Measurements from ENCODE around the gene WNT5A.

Gene WNT5A

DNA sequence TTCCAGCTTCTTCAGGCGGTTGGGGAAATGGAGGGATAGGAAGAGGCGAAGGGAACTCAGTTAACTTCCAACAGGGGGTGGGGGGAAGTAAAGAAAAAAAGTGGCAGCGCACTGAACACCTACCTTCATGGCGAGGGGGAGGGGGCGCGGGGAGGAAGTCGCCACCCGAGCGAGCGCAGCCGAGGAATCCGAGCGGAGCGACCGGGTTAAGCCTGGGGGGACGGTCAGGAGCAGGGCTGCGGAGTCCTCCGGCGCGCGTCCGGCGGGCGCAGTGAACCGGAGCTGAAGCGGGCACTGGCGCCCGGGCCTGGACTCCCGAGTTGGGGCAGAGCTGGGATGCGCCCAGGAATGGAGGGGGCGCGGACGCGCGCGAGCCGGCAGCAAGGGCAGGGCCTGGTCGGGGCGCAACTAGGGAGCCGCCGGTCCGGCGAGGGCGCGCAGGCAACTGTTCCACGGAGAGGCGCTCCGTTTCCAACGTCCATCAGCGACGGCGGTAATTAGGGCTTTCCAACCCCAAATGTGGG lies at the start of gene WNT5A:
Gene WNT5A, minus strand, starts transcription at position 450 of the 524 bp plus-strand sequence. Its CDS starts 321 bp downstream, at position 129.
- no peak for DNase-seq

DNA sequence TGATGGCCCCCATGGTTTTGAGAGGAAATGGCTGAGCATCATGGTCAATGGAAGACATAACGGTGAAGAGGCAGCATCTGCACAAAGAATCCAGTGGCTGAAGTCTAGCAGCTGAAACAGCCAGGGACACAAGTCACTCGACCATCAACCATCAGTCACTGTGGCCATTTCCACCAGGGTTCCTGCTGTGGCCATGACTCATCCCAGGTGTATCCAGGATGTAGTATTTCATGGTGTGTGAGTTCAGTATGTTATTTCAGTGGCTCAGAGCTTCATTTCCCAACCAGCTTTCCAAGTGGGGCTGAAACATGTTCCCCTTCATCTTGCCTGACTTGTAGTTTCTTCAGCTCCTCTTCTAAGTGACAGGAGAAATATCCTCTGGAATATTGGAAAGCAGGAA lies 47.8 kb upstream of the WNT5A start:
- no peak for DNase-seq

DNA sequence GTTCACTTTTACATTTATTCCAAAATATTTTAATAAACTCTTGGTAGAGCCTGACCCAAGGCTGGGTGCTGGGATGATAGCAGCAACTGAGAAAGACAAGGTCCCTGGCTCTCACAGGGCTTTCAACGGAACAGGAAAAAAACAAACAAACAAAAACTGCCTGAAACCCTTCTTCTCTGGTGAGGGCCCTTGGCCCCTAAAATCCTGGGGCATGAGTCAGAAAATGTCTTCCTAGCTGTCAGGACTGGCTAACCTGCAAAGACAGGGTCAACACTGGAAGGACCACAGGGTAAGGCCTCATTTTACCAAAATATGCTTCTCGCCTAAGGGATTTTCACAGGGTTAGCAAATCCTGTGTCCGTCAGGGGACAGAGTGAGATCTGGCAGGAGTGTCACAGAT lies 45.7 kb upstream of the WNT5A start:
- no peak for DNase-seq

DNA sequence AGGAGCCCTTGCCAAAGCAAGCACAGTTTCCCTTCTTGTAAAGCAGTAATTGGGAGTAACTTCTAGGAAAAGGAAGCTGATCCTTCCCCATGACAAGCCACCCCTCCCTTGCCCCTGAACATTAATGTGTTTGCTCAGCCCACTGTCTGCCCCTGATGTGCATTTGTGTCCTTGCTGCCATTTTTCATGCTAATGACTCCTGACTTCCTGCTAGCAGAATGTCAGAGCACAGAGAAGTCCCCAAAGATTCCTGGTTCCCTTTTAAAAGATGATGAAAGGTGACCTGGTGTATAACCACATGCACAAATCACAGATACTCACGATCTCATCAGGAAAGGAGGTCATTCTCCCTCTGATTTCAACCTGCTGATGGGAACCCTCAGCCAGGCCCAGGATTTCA lies 44.2 kb upstream of the WNT5A start:
- DNase-seq = no peak

DNA sequence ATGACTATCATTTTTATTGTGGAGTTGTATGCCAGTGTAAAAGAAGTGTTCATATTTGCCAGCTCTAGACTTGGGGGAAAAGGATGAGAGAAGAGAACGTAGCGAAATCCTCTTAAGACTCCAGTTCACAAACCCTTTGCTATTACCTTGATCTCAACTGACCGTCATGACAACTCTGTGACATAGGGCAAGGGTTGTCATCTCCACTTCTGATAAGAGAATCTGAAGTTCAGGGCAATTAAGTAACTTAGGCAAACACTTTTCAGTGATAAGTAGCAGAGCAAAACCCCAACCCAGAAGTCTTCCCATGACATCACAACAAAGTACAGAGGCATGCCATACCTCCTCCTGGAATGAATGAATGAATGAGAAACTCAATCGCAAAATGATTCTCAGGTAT lies 40.3 kb upstream of the WNT5A start:
- DNase-seq = no peak

DNA sequence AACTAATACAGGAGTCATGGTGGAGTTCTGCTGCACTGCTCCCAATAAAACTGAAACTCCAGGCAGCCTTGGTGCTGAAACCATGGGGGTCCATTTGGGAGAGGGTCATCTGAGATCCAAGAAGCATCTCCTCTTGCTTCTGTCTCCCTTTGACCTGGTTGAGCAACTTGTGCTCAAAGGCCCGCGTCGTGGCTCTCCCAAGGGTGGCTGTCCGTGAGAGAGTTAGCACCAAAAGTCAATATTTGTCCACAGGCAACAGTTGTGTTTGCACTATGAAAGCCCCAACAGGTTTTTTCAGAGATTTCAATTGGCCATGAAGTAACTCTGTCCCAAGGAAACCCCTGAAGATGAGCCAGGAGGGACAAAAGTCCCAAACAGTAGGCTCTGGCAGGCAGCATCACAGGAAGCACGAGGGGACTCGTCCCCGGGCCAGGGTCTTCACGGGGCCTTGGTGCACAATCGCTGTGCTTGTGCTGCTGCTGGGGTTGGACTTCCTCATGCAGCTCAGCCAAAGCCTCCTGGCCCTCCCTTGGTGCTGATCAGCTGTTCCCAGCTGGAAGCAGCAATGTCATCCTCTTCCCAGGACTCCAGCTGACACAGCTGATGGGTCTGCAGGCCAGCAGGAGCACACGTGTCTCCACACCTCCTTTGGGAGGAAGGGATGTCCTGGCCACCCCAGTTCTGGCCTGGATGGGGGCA lies 39.4 kb upstream of the WNT5A start:
- no peak for DNase-seq

DNA sequence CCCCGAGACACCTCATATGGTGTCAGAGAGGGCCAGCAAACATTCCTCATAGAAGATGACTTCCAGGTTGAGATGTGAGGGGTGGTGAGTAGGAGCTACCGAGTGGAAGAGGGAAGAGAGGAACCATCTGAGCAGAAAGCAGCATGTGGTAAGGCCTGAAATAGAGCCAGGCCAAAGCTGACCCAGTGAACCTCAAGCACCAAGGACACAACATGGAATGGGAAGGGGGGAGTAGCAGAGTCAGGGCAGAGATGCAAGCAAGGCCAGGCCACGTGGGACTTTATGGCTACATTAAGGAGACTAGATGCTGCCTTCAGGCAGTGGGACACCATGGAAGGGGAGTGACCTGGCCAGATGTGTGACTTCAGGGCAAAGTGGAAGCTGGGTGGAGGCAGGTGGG lies 38.3 kb upstream of the WNT5A start:
- DNase-seq = no peak

DNA sequence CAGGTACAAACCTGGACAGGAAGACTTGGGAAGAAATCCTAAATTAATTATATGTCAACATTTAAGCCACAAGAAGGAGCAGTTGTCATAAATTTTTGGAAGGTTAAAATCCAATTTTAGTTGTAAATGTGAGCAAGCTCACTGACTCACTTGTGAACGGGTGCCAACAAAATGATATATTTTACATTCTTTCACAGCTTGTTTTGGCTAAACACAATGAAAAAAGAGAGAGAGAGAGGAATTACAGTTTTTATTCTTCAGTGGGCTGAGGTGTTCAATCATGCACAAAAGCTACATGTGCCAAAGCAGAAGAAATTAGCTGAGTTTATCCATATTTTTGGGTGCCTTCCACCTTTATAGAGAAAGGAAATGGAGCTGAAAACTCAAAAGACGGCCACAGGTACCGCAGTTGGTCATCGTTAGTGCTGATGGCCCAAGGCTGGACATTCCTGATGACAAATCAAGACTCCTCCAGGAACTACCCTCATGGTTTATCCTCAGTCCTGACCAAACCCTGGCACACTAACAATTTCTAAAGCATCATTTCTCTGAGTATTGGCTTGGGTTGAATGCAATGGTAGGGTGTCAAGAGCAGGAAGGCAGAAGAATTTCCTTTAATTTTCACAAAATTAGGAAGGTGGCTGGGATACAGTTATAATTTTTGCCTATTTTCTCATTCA lies 37.6 kb upstream of the WNT5A start:
- DNase-seq = no peak

DNA sequence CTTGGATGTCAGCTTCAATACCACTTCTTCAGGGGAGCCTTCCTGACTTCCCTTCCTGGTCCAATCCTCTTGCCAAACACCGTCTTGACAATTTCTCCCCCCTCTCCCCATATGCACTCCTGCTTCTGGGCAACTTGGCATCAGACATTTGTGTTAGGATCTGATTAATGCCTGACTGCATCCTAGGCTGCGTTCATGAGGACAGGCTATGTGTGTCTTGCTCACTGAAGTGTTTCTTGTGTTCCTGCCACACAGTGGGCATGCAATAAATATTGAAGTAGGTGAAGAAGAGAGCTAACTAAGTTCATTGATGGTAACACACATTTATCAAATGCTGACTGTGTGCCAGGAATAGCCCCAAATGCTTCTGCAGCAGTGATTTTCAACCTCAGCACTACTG lies 36.4 kb upstream of the WNT5A start:
- no peak for DNase-seq

DNA sequence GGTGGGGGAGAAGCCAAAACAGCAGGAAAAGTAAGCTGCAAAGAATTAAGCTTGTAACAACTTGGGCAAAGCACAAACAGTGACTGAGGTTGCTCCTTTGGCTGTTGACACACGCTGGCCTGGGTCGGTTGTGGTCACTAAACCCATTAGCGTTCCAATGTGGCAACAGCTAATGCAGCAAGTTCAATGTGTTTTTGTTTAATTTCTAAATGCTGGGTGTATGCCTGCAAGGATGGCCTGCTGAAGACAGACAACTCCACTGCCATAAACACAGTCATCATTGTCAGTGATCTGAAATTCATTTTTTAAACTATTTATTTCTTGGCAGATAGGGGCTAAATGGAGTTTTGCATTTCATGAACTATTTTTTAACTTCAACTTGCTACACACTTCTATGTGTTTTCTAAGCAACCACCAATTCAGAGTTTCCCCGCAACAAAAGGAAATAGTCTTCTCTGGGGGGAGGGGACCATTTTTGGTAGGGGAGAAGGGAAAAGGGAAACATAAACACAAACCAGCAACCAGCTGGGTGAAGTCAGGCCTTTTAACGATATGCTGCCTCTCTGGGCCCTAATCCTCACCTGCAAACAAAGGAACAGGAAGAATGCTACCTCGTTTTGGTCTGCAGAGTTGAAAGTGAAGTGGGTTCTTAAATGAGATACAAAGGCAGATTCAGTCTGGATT lies 34.8 kb upstream of the WNT5A start:
- DNase-seq = no peak

DNA sequence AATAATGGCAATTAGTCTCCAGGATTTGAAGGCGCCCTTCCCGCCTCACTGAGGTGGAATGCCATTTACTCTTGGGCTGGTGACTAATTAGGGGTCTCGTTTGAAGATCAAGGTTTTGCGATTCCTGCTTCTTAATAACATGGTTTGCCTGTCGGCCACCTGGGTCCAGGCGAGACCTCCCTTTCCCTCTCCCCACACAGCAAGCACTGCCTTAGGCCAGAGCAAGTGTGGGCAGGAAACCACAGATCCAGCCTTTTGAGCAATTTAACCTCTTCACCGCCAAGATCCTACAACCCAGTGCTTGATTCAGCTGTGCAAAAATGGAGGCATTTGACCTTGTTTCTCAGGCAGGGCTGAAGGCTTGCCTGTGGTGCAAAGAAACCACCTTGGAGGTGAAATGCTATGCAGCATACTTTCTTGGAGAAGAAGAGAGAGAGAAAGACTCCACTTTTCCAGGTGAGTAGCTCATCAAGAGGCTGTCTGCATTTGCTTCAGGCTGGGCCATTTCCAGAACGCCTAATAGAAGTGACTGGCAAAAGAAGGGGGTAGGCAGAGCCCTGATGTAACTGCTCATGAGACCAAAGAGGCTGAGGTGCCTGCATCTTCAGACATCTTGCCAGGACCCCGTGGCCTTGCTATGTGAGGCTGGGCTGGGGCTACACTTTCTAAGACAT lies 34.1 kb upstream of the WNT5A start:
- DNase-seq = no peak

DNA sequence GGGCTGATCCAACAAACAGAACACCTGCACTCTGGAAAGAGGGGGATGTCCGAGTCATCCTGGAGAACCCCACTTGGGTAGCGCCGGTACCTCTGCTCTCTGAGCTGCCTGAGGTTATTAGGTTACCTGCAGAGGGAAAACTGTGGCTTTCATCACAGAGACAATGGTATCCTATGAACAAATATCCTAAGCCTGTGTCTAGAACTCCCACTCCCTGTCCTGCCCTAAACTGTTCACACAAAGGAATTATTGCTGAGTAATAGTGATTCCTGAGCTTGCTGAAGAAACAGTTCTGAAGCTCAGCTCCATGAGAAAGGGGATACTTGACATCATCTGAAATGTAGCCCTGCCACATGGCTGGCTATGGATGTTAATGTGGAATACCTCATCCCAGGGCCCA lies 31.9 kb upstream of the WNT5A start:
- DNase-seq = no peak

DNA sequence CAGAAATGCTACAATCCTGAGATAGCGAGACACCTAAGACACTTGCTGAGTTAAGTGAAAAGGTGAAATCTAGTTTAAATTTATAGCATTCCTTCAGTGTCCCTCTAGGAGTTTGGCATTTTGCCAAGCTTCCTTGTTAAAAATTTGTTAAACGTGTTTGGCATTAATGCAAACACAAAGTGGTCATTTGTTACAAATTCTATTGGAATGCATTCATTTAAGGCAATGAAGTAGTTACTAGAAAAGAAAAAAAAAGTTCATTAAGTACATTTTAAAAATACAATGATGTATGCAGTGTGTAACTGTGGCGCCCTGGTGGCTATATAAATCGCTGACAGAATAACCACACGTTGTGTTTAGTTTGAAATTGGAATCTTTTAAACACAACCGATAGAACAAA lies 31.3 kb upstream of the WNT5A start:
- DNase-seq = no peak

DNA sequence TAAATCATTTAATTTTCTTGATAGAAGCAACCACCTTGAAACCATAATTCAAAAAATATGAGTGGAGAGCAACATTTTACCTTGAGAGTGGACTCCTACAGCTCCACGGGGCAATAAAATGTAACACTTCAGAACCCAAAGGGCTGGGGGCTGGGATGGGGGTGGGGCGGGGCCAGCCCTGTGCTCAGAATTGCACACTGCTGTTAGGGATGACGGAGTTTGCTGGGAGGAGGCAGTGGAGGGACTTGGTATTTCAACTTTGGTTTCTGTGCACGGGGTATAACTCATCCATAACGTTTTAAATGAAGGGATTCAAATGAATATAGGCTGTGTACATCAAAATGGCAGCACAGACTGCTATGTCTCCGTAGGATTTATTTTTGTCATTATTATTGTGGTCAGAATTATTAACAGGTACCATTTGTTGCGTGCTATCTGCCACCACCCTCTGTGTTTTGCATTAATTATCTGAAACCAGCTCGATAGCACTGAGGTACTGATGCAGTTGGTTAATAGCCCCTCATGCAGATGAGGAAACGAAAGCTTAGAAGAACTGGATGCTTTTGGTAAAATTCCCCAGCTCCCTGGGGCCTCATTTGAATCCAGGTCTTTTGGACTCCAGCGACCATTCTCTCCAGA lies 29.4 kb upstream of the WNT5A start:
- no peak for DNase-seq

DNA sequence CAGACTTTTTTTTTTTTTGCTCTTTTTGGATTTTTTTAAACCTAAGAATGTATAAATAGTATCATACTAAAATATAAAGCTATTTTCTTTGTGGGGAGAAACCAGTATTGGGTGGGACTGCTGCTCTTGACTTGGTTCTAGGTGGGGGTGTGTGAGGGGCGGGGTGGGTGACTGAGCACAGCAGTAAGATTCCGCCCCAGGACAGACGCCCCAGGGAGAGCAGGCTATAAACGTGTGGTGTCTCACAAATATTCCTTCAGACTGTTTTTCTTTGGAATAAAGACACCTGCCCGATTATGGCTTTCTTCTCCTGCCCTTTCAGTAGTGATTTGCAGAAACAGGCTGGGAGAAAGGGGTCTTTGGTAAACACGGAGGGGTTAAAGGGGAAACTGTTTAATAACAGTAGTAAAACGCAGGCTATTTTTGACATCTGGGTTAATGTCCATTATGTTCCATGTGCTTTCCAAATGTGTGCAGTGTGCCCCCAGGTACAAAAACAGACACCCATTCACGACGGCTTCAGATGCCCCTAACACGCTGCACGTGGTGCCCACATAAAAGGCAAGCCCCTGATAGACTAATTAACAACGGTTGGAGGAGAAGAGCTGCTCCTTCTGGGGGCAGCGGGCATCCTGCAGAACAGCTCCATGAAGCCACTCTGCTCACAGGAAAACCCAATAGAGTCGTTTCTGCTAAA lies 28.6 kb upstream of the WNT5A start:
- no peak for DNase-seq

DNA sequence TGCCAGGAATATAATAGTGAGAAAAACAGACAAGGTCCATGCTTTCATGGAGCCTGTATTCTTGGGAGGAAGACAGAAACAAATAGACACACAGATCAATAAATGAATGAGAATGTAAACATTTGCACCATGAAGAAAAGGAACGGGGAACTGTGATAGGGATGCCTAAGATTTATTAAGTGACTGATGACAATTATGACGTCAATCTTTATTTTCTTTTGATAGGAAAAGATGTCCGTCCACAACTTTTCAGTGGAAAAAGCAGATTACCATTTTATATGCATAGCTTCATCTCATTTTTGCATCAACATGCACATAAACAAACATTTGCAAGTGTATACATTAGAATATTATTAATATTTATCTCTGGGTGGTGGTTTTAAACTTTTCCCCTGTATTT lies 27.9 kb upstream of the WNT5A start:
- DNase-seq = no peak

DNA sequence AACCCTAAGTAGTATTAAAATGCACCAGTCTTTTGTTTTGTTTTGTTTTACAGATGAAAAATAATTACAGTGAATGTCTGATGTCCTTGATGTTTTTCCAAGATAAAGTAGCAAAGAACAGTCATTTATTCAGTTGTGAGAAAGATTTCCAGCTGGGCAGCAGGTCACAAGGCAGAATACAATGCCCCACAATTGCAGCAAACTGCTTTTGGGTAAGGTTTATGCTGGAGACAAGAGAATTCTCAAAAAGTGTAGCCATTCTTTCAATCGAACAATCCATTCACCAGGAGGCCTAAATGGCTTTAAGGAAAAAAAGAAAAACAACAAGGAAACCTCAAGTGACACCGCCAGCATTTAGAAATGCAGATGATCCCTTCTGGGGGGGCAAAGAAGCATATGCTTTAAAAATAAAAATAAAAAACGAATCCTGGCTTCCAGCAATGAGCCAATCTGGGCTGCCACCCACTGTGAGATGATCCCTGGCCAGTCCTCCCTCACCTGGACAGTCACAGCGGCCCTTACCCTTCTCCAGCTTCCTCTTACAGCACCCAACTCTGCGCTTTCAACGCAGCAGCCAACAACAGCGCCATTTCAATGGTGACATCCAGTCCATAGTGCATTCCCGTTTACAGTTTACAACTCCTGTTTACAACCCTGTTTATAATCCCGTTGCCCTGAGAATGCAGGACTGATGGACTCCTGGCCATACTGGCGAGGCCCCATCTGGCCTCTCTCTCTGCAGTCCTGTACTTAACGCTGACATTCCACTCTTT lies 25.7 kb upstream of the WNT5A start:
- DNase-seq = no peak

DNA sequence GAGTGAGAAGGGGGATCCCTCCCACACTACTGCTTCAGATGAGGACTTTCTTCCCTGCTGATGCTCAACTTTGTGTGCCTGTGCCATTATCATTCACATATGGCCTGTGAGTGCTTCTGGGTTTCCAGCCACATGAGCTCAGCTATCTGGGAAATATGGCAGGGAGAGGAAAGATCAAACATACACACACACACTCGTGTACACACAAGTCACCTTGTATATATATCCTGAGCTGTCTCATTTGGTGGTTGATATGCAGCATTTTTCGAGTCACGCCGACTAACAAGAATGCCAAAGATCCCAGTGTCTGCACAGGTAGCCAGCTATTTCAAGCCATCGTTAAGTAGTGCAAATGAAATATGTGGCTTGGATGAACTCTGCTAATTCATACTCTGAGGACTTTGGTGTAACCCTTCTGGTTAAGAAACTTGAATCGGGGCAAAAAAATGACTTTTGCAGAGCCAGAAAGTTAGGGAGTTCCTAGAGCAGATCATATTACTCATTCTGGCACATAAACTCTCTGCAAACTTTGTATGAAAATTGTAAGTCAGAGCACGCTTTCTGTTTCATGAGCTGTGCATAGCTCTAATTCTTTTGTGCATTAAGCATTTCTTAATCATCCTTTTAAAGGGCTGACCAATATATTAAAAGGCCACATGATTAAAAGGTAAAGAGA lies 24.9 kb upstream of the WNT5A start:
- DNase-seq = no peak

DNA sequence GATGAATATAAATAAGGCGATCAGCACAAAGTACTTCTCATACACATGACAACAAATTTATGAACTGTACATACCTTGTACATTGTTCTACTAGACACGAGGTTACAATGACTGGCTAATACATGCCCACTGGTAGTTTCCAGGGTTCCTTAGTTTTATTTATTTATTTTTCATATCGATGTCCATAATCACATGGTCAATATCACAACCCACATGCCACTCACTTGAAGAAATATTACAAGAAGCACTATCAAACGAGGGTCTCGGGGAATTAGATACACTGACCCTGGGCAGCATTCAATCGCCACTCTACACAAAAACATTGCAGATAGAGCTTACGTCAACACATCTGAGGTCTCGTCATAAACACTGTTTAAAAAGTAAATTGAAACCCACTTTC lies 21.2 kb upstream of the WNT5A start:
- no peak for DNase-seq

DNA sequence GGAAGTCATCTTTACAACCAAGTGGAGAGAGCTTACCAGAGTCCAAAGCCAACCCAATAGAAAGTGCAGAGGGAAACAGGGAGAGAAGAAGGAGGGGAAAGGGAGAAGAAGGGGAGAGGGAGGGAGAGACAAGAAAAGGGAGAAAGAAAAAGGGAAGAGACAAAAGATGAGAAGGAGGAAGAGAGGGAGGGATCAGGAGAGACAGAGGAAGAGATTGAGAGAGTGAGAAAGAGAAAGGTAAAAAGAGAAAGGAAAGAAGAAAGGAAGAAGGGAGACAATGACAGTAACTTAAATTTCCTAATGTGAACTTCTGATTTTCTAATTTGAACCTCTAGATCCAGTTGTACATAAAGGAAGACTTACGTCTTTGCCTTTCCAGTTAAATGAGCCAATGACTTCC lies 20.7 kb upstream of the WNT5A start:
- DNase-seq = no peak

DNA sequence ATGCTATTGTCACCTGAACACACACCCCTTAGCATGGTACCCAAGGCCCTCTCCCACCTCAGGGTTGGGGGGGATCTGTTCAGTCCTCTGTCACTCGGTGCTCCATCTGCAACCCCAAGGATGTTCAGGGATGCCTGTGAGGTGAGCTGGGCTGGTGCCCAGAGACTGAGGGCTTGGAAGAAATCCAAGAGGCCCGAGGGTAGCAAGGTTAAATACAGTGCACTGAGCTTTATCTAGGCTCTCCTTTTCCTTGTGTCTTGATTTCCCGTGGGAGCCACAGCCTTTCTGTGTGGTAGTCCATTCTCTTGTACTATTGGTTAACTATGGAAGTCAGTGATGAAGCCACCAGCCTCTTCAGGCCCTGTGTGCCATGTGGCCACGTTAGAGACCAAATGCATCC lies 18.7 kb upstream of the WNT5A start:
- no peak for DNase-seq

Data from NCI-H2171 (cell line).